Measurements from ENCODE around the gene NRXN3.

NRXN3 gene

DNA sequence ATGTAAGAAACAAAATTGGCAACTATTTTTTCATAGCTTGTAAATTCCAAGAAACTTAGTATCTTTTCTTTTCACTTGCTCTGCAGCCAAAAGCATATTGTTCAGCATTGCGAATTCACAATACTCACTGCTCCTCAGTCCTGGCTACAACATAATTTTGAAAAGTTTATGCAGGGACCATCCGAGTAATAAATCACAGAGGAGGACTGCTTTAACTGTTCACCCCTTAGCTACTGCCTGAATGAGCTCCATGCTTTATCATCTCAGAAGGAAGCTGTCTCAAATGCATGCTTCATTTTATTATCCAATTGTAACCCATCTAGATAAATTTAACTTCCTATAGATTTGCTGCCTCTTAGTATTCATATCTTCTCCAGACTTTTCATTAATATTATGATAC lies 1213.3 kb downstream of the NRXN3 start:
- no peak for DNase-seq

DNA sequence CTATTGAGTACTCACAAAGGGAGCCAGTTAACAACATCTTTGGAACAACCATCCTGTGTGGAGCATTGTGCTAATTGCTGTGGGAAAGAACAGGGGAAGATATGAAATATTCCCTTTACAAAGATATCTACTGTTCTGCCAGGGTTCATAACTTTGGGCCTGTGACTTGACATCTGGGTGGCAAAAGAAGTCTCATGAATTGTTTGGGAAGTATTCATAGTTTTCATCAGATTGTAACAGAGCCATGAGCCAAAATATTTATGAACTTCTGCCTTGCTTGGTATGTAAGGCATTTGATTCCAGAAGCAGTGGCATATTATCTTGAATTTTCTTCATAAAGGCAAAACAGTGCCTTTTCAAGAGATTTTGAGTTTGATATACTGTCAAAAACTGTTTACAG lies 1224.9 kb downstream of the NRXN3 start:
- DNase-seq: no peak

DNA sequence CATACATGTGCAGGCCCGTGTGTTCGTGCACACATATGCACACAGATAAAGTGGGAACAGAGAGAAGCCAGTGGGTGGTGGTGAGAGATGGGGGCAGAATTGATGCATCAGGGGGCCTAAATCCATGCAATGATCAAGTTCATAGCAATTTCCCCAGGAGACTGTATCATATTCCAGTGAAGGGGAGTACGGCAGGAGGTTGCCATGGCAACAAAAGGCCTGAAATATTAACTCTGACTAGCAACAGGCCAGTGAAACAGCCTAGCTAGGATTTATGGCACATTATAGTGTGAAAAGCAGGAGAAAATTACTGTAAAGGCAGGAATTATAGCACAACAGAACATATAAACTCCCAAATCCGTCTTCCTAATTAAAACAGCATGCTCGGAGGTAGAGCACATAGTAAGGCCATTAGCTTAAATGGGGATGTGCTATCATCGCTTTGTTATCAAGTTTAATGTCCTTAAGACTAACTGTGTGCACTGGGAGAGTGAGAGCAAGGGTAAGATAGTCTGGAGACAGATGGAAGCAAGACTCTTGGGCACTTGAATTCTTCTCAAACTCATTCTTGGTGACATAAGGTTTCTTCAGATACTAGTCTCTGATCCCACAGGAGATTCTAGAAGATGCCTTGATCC lies 1234.8 kb downstream of the NRXN3 start:
- no peak for DNase-seq

DNA sequence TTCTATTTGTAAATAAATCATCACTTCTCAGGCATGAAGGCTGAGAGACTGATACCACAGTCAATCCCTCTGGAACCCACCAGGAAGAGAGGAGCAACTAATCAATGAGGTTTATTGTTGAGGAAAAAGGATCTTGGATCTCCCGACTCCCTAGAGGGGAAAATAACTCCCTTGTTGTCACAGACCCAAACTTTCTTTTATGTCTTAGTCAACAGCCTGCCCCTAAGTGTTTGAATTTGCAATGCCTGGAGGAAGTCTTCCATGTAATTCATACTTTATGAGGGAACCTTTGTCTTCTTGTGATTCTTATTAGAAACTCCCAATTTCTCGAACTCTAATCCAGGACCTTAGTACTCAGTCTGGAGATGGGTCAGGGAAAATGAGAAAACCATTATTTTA lies 1235.3 kb downstream of the NRXN3 start:
- no peak for DNase-seq

DNA sequence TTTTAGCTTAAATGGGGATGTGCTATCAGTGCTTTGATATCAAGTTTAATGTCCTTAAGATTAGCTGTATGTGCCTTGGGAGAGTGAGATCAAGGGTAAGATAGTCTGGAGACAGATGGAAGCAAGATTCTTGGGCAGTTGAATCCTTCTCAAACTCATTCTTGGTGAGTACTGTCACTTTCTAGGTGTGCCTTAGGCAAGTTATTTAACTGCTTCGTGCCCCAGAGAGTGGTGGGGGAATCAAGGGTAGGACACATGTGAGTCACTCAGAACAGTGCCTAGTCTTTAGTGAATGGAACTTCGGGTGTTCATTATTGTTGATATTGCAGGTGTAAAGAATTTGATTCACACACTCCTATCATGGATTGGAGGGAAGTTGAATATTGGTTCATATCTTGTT lies 1237.4 kb downstream of the NRXN3 start:
- no peak for DNase-seq

DNA sequence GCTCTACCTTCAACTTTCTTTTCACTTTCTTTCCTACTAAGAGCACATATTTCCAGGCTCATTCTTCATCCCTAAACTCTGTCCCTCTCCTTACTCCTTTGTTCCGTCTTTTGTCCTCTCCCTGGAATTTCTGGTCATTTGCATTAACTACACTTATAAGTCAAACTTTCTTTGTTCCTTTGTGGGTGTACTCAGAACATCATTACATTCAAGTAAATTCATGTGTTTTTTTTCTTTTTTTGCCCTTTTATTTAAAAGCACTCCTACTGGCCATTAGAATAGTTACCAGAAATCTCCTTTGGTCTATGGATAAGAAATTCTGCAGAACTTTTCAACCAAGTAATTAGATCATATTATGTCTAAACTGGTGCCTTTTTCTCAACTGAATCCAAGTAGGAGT lies 1238.5 kb downstream of the NRXN3 start:
- no peak for DNase-seq

DNA sequence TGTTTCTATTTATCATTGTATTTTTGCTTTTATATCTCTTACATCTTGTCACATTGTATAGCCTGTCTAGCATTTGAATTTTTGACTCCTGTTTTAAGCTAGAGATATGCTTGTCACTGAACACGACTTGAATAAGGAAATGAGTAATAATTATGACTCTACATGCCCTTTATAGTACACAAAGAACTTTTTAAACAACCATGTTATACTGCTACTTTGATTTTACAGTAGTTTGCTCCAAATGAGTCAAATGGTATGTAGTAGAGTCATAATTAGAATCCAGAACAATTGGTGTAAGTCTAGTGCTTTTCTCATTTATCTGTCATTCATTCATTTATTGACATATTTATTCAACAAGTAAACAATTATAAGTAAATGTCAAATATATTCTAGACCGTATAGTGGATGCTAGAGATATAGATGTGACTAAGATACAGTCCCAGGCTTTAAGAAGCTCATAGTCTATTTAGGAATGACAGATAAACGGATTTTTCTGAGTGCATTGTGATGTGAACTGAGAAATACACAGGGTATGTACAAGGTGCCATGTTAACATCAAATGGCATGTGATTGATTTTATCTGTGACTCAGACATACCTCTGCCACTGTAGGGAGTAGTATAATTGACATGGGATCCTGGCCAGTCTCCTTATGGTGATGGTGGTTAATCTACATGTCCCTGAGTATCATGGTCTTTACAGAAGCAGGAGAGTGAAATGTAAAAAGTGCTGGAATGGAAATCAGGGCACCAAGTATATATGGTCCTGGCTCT lies 1241.4 kb downstream of the NRXN3 start:
- no peak for DNase-seq

DNA sequence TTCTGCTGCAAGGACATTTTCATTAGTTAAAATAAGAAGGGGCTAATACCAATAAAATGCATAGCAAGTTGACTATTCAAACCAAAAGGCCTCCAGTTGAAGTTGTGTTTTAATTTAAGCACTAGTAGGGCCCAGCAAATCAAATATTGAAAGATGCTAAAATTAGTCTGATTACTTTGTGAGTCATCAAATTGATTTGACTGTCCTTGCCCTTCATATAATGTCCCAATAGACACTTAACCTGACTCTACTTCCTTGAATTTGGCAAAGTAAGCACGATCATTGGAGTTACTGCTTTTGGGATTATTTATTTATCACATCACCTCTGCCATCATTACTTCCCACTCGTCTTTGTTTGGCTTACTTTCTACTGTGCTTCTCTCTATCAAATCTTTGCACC lies 1242.6 kb downstream of the NRXN3 start:
- no peak for DNase-seq

DNA sequence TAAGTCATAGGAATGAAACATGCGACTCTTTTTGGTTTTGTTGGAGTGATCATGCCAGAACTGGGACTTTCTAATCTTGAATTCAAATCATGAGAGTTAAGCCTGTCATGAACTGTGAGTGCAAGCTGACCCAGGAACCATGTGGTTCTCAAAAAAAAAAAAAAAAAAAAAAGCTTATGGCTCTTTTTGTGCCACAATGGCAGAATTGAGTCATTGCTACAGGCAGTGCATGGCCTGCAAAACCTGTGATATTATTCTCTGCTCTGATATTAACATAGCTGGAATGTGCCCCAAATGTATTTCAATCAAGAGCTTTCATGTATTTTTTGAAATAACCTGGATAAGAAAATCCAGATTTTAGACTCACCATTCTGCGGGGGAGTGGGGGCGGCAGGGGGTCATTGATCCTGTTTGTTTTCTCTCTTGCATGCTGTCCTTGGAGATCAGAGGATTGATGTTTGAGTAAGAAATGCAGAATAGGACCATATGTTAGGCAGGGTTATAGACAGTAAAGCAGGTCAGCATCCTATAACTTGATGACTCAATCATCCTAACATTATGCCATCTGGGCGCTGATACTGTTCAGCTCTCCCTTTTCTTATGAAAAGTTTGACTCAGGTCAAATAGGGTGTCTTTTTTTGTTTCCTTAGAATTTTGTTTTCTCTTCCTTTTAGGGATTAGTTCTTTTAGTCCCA lies 1243.7 kb downstream of the NRXN3 start:
- DNase-seq: no peak

DNA sequence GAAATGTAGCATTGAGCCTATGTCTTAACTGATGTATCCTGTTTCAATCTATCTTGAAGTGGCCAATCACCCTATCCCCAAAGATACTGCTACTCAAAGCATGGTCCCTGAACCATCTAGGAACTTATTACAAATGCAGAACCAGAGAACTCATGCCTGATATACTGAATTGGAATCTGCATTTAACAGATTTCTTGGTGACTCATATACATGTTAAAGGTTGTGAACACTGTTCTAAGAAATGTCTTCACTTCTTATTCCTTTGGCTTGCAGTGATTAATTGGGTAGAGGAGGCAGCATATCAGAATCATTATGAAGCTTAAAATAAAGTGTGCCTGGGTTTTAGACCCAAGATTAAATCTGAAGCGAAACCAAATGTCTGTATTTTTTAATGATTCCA lies 1245.6 kb downstream of the NRXN3 start:
- DNase-seq: no peak

DNA sequence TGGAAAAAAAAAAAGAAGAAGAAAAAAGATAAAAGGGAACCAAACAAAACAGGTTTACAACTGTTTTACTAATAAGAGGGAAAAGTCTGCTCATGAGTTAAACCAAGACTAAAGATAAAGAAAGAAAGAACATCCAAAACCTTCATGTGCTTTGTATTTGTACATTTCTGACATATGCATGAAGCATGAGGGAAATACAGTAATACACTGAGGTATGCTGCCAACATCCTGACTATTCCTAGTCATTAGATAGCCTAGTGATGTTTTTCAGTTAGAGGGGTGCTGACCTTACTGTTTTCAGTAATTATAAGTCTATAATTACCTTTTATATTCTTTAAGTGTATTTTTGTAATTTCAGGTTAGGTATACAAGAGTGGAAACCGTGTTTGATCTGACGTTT lies 1247.8 kb downstream of the NRXN3 start:
- no peak for DNase-seq

DNA sequence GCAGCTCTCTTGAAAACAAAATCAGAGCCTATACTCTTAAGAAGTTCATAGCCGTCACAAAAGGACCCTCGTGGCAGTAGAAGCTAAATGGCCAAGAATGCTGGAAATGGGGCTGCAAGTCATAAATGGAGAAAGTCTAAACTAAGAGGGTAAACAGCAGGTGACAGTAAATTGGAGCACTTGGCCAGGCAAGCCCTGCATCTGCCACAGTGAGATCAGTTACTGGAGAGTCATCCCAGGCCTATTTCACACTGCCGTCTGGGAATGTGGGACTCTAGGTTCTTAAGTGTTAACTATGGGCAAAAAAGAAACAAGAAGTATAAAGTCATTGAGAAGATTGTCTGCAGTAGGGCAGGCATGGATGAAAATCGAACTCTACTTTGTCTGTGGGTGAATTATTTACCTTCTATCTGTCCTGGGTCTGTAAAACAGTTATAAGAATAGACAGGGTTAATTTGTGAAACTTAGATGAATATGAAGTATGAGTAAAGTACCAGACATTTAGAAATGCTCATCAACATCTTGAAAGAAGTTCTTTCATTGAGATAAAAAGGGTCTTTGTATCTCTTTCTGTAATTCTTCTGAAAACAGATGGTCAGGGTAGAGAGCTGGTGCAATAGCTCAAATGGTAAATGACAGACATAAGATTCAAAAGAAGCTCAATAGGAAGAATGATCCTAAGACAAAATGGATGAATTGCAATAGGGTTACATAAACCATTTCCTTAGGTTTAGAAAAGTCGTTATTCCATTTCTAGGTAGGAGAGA lies 1248.7 kb downstream of the NRXN3 start:
- DNase-seq: no peak

DNA sequence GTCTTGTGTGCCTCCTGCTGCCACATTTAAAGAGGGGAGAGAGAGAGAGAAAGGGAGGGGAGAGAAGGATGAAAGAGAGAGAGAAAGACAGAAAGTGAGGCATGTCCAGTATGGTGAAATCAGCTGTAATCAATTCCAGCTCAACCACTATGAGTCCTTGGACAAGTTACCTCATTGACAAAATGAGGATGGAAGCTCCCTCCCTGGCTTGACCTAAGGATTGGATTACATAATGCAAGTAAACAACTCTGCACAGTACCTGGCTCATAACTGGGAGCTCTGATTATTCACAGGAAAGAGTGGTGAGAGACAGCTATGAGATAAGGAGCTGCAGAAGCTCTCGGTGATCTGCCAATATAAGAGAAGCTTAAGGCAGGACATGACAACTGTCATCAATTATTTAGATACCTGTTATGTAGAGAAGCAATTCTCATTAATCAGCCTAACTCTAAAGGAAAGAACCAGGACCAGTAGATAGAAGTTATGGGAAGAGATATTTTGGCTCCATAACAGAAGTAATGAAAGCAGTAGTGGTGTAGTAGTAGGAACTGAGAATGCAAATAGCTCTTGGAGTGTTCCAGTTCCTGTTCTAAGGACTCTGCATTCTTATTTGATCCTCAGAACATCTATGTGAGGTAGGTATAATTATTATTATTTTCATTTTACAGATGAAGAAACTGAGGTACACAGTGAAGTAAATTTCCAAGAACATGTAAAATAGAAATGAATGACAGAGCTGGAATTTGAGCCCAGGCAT lies 1249.6 kb downstream of the NRXN3 start:
- no peak for DNase-seq

DNA sequence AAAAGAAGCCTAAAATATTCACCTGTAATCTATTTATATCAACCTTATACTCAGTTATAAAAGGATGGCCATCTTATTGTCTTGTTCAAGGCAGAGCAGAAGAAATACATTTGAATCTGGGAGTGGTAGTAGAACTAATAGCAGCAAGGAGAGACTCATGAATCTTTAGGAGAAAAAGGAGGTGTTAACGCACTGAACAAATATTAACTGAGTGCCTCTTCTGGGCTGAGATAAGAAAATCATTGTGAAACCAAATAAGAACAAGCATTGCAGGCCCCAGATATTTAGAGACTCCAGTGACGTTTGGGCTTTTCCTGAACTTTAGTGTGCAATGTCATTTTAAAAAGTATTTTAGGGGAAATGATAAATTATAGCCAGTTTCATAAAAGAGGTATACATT lies 1250.6 kb downstream of the NRXN3 start:
- no peak for DNase-seq

DNA sequence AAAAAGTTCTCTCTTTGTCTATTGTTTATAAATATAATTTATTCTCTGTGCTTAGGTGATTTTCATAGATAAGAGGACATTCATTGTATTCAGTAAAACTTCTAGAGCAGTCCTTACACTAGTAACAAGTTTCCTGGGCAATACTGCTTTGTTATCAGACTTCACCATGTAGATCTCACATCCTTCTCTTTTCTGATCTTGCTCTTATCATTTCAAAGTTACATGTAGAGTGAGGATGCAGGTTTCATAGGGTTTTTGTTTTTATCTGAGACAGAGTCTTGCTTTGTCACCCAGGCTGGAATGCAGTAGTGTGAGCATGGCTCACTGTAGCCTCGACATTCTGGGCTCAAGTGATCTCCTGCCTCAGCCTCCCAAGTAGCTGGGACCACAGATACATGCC lies 1251.6 kb downstream of the NRXN3 start:
- no peak for DNase-seq

DNA sequence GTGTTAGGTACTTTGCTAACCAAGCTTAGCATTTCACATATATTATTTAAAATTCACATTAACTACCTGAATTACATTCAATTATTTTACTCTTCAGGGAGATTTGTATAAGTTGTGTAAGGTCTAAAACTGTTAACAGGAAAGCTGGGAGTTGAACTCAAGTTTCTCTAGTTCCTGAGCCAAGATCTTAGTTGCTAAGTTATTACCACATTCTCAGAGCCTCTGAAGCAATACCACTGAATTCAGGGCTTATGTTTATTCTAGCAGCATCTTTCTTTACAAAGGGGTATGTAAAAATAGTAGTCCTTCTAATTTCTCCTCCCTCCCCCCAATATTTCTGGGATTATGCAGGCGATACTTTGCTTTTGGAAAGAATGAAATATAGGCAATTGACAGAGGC lies 1254.3 kb downstream of the NRXN3 start:
- DNase-seq: no peak

DNA sequence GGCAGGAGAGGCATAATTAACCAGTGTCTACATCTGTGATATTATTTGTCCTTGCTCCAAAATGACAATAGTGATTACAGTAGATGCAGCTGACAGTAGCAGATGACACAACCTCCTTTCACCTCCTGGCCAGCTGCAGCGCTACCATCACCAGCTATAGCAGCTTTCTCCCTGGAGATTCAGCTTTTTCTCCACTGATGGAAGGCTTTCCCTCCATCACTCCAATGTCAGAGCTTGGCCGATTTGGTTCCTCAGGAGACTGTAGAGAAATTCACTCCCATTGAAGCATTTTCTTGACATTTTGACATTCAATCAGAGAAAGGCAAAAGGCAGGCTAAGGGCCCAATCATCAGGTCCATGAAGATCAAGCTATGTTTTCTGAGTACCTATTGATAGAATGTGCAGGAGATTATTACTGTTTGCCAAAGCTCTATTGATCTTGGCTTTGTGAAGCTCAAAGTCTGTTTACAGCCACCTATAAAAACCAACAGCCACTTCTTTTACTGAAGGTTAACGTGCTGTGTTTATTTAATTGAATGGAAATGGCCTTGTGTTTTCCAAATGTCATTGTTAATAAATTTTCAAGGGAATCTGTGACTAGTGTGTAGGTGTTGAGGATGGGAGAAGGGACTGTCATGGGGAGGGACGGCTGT lies 1256.1 kb downstream of the NRXN3 start:
- DNase-seq: no peak

DNA sequence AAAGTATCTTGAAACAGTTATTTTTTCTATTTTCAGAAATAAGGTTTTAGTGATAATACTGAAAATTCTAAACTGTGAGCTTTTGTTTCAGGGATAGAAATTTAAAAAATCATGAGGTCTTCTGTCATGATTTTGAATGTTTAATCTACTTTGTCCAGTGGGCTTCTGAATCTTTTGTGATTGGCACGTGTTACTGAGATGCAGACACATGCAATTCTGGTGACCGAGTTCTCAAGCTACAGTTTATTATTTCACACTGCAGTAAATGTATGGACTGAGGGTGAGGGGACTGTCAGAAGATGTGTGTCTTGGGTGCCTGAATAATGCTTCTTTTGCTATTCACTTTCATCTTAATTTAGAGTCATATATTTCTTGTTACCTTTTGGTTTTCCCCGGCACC lies 1262.5 kb downstream of the NRXN3 start:
- no peak for DNase-seq

DNA sequence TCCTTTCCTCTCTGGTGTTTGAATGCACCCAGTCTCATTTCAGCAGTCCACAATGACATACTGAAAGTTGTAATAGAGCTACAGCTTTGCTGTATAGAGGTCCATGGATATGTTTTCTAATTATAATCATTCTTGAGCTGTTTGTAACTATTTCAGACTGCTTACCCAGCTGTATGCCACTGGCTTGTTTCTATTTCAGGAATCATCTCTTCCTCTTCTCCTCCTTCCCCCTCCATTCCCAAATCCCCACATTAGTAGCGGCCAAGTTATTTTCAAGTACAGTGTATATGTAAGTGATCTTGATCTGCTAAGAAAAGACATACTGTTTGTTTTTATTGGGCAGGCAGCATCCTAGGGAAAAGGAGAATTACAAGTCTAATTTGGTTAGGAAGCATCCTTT lies 1266.2 kb downstream of the NRXN3 start:
- DNase-seq: no peak

DNA sequence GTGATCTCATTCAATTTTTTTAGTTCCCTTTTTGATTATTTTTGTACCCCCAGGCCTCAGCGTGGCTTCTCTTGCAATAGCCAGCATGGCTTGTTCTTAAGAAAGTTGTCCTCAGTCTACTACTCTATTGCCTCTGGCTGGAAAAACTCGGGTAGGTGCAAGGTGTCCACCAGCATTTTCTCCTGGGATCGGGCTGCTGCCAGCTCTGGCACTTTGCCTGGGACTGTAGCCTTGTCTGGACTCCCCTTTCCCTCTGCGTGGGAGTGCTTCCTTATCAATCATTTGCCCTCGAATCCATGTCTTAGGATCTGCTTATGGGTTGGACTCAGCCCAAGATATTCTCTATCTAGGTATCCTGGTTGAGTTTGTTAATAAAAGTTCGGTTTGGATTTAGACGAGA lies 1267.8 kb downstream of the NRXN3 start:
- no peak for DNase-seq

DNA sequence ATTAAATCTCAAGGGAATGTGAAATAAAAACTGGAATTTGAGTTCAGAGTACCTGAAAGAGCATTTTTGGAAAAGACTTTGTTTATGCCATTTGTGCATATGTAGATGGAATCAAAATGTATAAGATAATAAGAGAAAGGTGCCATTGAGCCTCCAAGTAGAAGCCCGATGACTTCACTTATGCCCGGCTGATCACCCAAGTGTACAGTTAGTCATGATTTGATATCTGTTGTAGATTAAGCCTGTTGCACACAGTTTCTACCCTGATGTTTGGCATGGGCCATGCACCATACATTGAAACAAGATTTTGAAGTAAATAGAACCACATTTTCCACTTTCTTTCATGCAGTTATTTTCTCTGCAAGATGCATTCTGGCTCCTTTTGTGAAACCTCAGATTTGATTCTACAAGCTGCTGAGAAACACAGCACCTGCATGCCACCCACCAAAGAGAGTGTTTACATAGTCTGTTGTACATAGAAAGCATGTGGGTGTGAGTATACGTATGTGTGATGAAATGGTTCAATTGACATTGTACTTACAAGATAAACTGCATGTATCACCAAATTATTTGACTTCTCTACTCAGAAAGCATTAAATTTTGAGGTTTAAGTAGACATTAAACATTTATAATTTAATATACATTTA lies 1268.6 kb downstream of the NRXN3 start:
- DNase-seq: no peak

DNA sequence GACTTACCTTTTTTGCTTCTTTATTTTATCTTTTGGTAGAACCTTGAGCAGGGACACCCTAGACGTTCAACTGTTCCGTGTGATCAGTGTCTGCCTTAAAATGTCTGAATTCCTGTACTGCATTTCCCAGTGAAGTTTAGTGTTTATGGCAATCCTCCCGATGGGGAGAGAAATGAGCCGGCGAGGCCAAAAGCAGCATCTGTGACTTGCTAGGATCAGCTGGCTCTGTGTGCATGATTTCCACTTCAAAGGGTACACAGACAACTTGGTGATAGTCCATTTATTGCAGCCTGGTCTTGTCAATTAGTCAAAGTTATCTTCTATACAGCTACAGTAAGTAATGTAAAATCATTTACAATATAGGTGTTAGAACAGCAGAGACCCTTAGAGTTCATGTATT lies 1272.6 kb downstream of the NRXN3 start:
- DNase-seq: no peak
